ENCODE measurements around the gene HOXC10. TPM values are rescaled to one million over a fixed set of nuclear protein-coding genes. Genes with fewer than 3 reads are reported as not detected.

HOXC10 gene
- total RNA-seq, 1 experiment from 2014 or later, result not detected

DNA sequence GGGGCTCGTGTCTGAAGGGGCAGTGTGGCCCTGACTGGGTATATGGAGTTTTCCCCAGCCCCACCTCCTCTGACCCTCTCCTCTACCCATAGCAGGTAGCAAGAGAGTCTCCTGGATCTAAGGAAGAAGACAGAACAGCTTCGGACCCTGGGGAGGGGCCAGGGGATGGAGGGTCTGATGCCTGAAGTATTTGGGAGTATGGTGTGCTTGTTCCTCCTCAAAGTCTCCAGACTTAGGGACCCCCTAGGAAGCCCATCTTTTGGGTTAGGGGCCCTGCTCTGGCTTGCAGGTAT is 23.3 kb downstream of the HOXC10 start (continued):
- TF ChIP-seq, protein P1, sequence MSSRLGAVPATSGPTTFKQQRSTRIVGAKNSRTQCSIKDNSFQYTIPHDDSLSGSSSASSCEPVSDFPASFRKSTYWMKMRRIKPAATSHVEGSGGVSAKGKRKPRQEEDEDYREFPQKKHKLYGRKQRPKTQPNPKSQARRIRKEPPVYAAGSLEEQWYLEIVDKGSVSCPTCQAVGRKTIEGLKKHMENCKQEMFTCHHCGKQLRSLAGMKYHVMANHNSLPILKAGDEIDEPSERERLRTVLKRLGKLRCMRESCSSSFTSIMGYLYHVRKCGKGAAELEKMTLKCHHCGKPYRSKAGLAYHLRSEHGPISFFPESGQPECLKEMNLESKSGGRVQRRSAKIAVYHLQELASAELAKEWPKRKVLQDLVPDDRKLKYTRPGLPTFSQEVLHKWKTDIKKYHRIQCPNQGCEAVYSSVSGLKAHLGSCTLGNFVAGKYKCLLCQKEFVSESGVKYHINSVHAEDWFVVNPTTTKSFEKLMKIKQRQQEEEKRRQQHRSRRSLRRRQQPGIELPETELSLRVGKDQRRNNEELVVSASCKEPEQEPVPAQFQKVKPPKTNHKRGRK (CRISPR knock-in tag; IDR thresholded peaks at IDR 0.05; ENCODE audit: borderline replicate concordance), result no peak
- TF ChIP-seq, protein P2, sequence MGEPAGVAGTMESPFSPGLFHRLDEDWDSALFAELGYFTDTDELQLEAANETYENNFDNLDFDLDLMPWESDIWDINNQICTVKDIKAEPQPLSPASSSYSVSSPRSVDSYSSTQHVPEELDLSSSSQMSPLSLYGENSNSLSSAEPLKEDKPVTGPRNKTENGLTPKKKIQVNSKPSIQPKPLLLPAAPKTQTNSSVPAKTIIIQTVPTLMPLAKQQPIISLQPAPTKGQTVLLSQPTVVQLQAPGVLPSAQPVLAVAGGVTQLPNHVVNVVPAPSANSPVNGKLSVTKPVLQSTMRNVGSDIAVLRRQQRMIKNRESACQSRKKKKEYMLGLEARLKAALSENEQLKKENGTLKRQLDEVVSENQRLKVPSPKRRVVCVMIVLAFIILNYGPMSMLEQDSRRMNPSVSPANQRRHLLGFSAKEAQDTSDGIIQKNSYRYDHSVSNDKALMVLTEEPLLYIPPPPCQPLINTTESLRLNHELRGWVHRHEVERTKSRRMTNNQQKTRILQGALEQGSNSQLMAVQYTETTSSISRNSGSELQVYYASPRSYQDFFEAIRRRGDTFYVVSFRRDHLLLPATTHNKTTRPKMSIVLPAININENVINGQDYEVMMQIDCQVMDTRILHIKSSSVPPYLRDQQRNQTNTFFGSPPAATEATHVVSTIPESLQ (CRISPR knock-in tag; IDR thresholded peaks at IDR 0.05), result no peak
- TF ChIP-seq ZNF317 (CRISPR knock-in tag; IDR thresholded peaks at IDR 0.05; ENCODE audit: borderline replicate concordance, low read depth) (no peak), ZNF416 (CRISPR knock-in tag; IDR thresholded peaks at IDR 0.05) (no peak), GTF2I (CRISPR knock-in tag; conservative IDR thresholded peaks at IDR 0.05) (no peak), SMAD3 (CRISPR knock-in tag; IDR thresholded peaks at IDR 0.05; ENCODE audit: borderline replicate concordance) (no peak)
- TF ChIP-seq, protein P3, sequence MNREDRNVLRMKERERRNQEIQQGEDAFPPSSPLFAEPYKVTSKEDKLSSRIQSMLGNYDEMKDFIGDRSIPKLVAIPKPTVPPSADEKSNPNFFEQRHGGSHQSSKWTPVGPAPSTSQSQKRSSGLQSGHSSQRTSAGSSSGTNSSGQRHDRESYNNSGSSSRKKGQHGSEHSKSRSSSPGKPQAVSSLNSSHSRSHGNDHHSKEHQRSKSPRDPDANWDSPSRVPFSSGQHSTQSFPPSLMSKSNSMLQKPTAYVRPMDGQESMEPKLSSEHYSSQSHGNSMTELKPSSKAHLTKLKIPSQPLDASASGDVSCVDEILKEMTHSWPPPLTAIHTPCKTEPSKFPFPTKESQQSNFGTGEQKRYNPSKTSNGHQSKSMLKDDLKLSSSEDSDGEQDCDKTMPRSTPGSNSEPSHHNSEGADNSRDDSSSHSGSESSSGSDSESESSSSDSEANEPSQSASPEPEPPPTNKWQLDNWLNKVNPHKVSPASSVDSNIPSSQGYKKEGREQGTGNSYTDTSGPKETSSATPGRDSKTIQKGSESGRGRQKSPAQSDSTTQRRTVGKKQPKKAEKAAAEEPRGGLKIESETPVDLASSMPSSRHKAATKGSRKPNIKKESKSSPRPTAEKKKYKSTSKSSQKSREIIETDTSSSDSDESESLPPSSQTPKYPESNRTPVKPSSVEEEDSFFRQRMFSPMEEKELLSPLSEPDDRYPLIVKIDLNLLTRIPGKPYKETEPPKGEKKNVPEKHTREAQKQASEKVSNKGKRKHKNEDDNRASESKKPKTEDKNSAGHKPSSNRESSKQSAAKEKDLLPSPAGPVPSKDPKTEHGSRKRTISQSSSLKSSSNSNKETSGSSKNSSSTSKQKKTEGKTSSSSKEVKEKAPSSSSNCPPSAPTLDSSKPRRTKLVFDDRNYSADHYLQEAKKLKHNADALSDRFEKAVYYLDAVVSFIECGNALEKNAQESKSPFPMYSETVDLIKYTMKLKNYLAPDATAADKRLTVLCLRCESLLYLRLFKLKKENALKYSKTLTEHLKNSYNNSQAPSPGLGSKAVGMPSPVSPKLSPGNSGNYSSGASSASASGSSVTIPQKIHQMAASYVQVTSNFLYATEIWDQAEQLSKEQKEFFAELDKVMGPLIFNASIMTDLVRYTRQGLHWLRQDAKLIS (CRISPR knock-in tag; IDR thresholded peaks at IDR 0.05; ENCODE audit: borderline replicate concordance), result no peak

DNA sequence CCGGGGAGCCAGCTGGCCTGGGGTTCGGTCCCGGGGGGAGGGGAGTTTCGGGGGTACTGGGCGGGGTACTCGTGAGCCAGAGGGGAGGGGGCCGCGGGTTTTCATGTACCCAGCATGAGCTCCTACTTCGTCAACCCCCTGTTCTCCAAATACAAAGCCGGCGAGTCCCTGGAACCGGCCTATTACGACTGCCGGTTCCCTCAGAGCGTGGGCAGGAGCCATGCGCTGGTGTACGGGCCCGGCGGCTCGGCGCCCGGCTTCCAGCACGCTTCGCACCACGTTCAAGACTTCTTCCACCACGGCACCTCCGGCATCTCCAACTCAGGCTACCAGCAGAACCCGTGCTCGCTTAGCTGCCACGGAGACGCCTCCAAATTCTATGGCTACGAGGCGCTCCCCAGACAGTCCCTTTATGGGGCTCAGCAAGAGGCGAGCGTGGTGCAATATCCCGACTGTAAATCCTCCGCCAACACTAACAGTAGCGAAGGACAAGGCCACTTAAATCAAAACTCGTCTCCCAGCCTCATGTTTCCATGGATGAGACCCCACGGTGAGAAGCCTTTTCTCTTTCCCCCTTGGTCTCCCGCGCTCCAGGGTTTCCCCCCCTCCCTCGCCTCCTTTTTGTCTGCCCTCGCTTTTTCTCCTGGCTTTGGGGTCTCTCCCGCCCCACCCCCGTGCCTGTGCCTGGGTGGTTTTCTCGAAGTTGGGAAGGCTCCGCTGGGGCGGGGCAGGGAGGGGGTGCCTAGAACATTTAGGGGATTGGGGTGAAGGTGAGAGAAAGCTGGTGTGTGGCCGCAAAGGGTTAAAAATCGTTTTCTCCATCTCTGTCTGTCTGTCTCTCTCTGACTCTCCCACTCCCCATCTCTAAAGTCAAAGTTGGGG is 24.5 kb downstream of the HOXC10 start:
- POLR2A ChIA-PET, result interaction anchor here (0.7 kb wide), 1 partner anchor 19 kb away, joined by 3 read pairs; the partner anchor contains the start of gene HOXC6
- Mint-ChIP-seq H3K4me1 (peaks cover 25% of the 10 kb centered on the region), H3K4me3 (peak overlapping the region; percentile 35)

More for the DNA sequence above, 24.5 kb downstream of the HOXC10 start:
- Mint-ChIP-seq H3K27me3 (ENCODE audit: low read depth) (peaks cover 100% of the 10 kb centered on the region), H3K27ac (no peak overlapping the region), H3K9me3 (no peaks in the 10 kb centered on the region), H3K36me3 (no peaks in the 10 kb centered on the region)
- CTCF ChIA-PET, result interaction anchor here (0.6 to 10.8 kb wide), 24 partner anchors 8 to 381 kb away, joined by 3 to 107 read pairs (median 5); partner anchors contain the start of genes HOXC10, HOXC11, HOXC5 and HOXC6
- no peak for ATAC-seq
- no peak for TF ChIP-seq RORB (CRISPR knock-in tag; IDR thresholded peaks at IDR 0.05)
- no peak for TF ChIP-seq ZNF219 (CRISPR knock-in tag; IDR thresholded peaks at IDR 0.05; ENCODE audit: borderline replicate concordance)
- TF ChIP-seq ZNF121 (CRISPR knock-in tag; IDR thresholded peaks at IDR 0.05), result no peak
- no peak for TF ChIP-seq EMX1 (CRISPR knock-in tag; IDR thresholded peaks at IDR 0.05)
- TF ChIP-seq, protein P4, sequence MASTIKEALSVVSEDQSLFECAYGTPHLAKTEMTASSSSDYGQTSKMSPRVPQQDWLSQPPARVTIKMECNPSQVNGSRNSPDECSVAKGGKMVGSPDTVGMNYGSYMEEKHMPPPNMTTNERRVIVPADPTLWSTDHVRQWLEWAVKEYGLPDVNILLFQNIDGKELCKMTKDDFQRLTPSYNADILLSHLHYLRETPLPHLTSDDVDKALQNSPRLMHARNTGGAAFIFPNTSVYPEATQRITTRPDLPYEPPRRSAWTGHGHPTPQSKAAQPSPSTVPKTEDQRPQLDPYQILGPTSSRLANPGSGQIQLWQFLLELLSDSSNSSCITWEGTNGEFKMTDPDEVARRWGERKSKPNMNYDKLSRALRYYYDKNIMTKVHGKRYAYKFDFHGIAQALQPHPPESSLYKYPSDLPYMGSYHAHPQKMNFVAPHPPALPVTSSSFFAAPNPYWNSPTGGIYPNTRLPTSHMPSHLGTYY (CRISPR knock-in tag; IDR thresholded peaks at IDR 0.05), result no peak
- no peak for TF ChIP-seq CBFB (CRISPR knock-in tag; IDR thresholded peaks at IDR 0.05; ENCODE audit: low read depth)
- no peak for TF ChIP-seq NFATC4 (CRISPR knock-in tag; IDR thresholded peaks at IDR 0.05)
- no peak for TF ChIP-seq SMAD3 (CRISPR knock-in tag; IDR thresholded peaks at IDR 0.05; ENCODE audit: borderline replicate concordance)
- TF ChIP-seq, protein P5, sequence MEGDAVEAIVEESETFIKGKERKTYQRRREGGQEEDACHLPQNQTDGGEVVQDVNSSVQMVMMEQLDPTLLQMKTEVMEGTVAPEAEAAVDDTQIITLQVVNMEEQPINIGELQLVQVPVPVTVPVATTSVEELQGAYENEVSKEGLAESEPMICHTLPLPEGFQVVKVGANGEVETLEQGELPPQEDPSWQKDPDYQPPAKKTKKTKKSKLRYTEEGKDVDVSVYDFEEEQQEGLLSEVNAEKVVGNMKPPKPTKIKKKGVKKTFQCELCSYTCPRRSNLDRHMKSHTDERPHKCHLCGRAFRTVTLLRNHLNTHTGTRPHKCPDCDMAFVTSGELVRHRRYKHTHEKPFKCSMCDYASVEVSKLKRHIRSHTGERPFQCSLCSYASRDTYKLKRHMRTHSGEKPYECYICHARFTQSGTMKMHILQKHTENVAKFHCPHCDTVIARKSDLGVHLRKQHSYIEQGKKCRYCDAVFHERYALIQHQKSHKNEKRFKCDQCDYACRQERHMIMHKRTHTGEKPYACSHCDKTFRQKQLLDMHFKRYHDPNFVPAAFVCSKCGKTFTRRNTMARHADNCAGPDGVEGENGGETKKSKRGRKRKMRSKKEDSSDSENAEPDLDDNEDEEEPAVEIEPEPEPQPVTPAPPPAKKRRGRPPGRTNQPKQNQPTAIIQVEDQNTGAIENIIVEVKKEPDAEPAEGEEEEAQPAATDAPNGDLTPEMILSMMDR (IDR thresholded peaks at IDR 0.05), result no peak
- TF ChIP-seq ZNF317 (CRISPR knock-in tag; IDR thresholded peaks at IDR 0.05; ENCODE audit: borderline replicate concordance, low read depth), result no peak
- TF ChIP-seq ETV6 (CRISPR knock-in tag; IDR thresholded peaks at IDR 0.05), result no peak
- TF ChIP-seq, protein P6, sequence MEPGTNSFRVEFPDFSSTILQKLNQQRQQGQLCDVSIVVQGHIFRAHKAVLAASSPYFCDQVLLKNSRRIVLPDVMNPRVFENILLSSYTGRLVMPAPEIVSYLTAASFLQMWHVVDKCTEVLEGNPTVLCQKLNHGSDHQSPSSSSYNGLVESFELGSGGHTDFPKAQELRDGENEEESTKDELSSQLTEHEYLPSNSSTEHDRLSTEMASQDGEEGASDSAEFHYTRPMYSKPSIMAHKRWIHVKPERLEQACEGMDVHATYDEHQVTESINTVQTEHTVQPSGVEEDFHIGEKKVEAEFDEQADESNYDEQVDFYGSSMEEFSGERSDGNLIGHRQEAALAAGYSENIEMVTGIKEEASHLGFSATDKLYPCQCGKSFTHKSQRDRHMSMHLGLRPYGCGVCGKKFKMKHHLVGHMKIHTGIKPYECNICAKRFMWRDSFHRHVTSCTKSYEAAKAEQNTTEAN (CRISPR knock-in tag; IDR thresholded peaks at IDR 0.05), result no peak
- no peak for TF ChIP-seq ATF1 (CRISPR knock-in tag; IDR thresholded peaks at IDR 0.05)
- no peak for TF ChIP-seq IRF2 (CRISPR knock-in tag; IDR thresholded peaks at IDR 0.05; ENCODE audit: borderline replicate concordance, low read depth)
- TF ChIP-seq KAT7 (CRISPR knock-in tag; IDR thresholded peaks at IDR 0.05; ENCODE audit: borderline replicate concordance), result no peak
- TF ChIP-seq, protein P7, sequence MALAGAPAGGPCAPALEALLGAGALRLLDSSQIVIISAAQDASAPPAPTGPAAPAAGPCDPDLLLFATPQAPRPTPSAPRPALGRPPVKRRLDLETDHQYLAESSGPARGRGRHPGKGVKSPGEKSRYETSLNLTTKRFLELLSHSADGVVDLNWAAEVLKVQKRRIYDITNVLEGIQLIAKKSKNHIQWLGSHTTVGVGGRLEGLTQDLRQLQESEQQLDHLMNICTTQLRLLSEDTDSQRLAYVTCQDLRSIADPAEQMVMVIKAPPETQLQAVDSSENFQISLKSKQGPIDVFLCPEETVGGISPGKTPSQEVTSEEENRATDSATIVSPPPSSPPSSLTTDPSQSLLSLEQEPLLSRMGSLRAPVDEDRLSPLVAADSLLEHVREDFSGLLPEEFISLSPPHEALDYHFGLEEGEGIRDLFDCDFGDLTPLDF (CRISPR knock-in tag; IDR thresholded peaks at IDR 0.05), result no peak
- no peak for TF ChIP-seq FOXJ3 (CRISPR knock-in tag; IDR thresholded peaks at IDR 0.05; ENCODE audit: borderline replicate concordance)
- TF ChIP-seq HMGA2 (CRISPR knock-in tag; IDR thresholded peaks at IDR 0.05), result no peak
- DNase-seq (ENCODE audit: low spot score), result no peak
